SJCRH30 (cell line): Measurements from ENCODE around the gene APOC3. TPM values are rescaled to one million over a fixed set of nuclear protein-coding genes. Genes with fewer than 3 reads are reported as not detected.

Source experiments
- DNase-seq, 2 experiments: peaks; one replicate each; pipeline ENCODE4 v3.0.0-alpha.2; 2015 to 2020
- H3K27ac ChIP-seq: fragments of 250-450 bp; sonication (Bioruptor Pico); 2 replicates; pipeline ENCODE4 v1.5.1; 2020; ENCODE audit warnings: mild to moderate bottlenecking, moderate library complexity
- H3K27me3 ChIP-seq: fragments of 250-450 bp; sonication (Bioruptor Pico); 2 replicates; pipeline ENCODE4 v1.5.1; 2020; ENCODE audit warnings: mild to moderate bottlenecking, moderate library complexity
- H3K36me3 ChIP-seq: fragments of 250-450 bp; sonication (Bioruptor Pico); 2 replicates; pipeline ENCODE4 v1.5.1; 2020; ENCODE audit warnings: mild to moderate bottlenecking, moderate library complexity
- H3K4me1 ChIP-seq: fragments of 250-450 bp; sonication (Bioruptor Pico); 2 replicates; pipeline ENCODE4 v1.5.1; 2020; ENCODE audit warnings: mild to moderate bottlenecking, moderate library complexity
- H3K4me3 ChIP-seq: fragments of 250-450 bp; sonication (Bioruptor Pico); 2 replicates; pipeline ENCODE4 v1.5.1; 2020; ENCODE audit warnings: mild to moderate bottlenecking, moderate library complexity
- H3K9me3 ChIP-seq: fragments of 250-450 bp; sonication (Bioruptor Pico); replicated peaks from 2 replicates; pipeline ENCODE4 v1.5.1; 2020; ENCODE audit warnings: mild to moderate bottlenecking, moderate library complexity
- total RNA-seq: library from RNA; depleted of rRNA; stranded (reverse); fragments of >200 nt; shearing (Covaris generic); gene quantifications from 2 replicates; pipeline ENCODE4 v1.2.3, GENCODE V29; 2014; rRNA removed

APOC3 gene
- total RNA-seq, result not detected in 2 replicates

GRCh38 chr11:116829525-116830183 lies at the start of gene APOC3:
Gene APOC3, plus strand, starts transcription at chr11:116829907. Its CDS starts 676 bp downstream, at chr11:116830583.
- no peaks in the 10 kb centered on the region for H3K4me1 ChIP-seq
- no peak within 1 kb of the TSS for H3K4me3 ChIP-seq
- no peaks in the 10 kb centered on the region for H3K9me3 ChIP-seq
- no peak within 1 kb of the TSS for H3K27ac ChIP-seq
- H3K36me3 ChIP-seq, result no peaks in the 10 kb centered on the region
- no peaks in the 10 kb centered on the region for H3K27me3 ChIP-seq
- no peak for DNase-seq

GRCh38 chr11:116782728-116783127 lies 47.0 kb upstream of the APOC3 start:
- H3K36me3 ChIP-seq, result peaks cover 26% of the 10 kb centered on the region
- H3K4me3 ChIP-seq, result no peak overlapping the region
- peaks cover 8% of the 10 kb centered on the region; the same call in 1 of the 2 replicates for H3K4me1 ChIP-seq
- DNase-seq, result no peak
- H3K9me3 ChIP-seq, result no peaks in the 10 kb centered on the region
- no peaks in the 10 kb centered on the region for H3K27me3 ChIP-seq
- no peak overlapping the region for H3K27ac ChIP-seq

GRCh38 chr11:116786326-116786725 lies 43.4 kb upstream of the APOC3 start:
- H3K27me3 ChIP-seq, result no peaks in the 10 kb centered on the region
- no peak for DNase-seq
- no peak overlapping the region for H3K4me3 ChIP-seq
- H3K36me3 ChIP-seq, result peaks cover 24% of the 10 kb centered on the region
- no peaks in the 10 kb centered on the region for H3K9me3 ChIP-seq
- peaks cover 8% of the 10 kb centered on the region; the same call in 1 of the 2 replicates for H3K4me1 ChIP-seq
- H3K27ac ChIP-seq, result no peak overlapping the region

GRCh38 chr11:116786966-116787365 lies 42.7 kb upstream of the APOC3 start:
- no peaks in the 10 kb centered on the region for H3K27me3 ChIP-seq
- H3K4me1 ChIP-seq, result peaks cover 8% of the 10 kb centered on the region; the same call in 1 of the 2 replicates
- DNase-seq, result peak in 1 of 2 experiments; percentile 20
- no peak overlapping the region; the same call in 1 of the 2 replicates for H3K27ac ChIP-seq
- no peaks in the 10 kb centered on the region for H3K9me3 ChIP-seq
- H3K4me3 ChIP-seq, result peak overlapping the region; percentile 91
- peaks cover 22% of the 10 kb centered on the region for H3K36me3 ChIP-seq

GRCh38 chr11:116787436-116787785 lies 42.3 kb upstream of the APOC3 start:
- peaks cover 8% of the 10 kb centered on the region; the same call in 1 of the 2 replicates for H3K4me1 ChIP-seq
- no peaks in the 10 kb centered on the region for H3K27me3 ChIP-seq
- H3K4me3 ChIP-seq, result peak overlapping the region; percentile 91
- DNase-seq, result no peak
- H3K27ac ChIP-seq, result peak overlapping the region; percentile 50
- H3K9me3 ChIP-seq, result no peaks in the 10 kb centered on the region
- H3K36me3 ChIP-seq, result peaks cover 20% of the 10 kb centered on the region

- Histone ChIP-seq H3K27me3 (no peaks in the 10 kb centered on the region), H3K9me3 (no peaks in the 10 kb centered on the region), H3K27ac (peak within 1 kb of the TSS; percentile 50), H3K36me3 (peaks cover 15% of the 10 kb centered on the region), H3K4me1 (peaks cover 8% of the 10 kb centered on the region; the same call in 1 of the 2 replicates), H3K4me3 (peak within 1 kb of the TSS; percentile 91)
- peak; percentile 61 to 68 for DNase-seq
Measured at GRCh38 chr11:116787786-116788486, 41.8 kb upstream of the APOC3 start, which contains the start of gene ZPR1. Gene ZPR1, minus strand, starts transcription at chr11:116788023. Its CDS starts 33 bp downstream, at chr11:116787990.

- H3K36me3 ChIP-seq, result peaks cover 10% of the 10 kb centered on the region
- no peak overlapping the region for H3K27ac ChIP-seq
- no peak for DNase-seq
Measured at GRCh38 chr11:116788534-116788933, 41.2 kb upstream of the APOC3 start.

GRCh38 chr11:116788975-116789374 lies 40.7 kb upstream of the APOC3 start:
- Histone ChIP-seq H3K4me3 (no peak overlapping the region), H3K9me3 (no peaks in the 10 kb centered on the region), H3K27ac (no peak overlapping the region), H3K36me3 (peaks cover 10% of the 10 kb centered on the region), H3K27me3 (no peaks in the 10 kb centered on the region), H3K4me1 (peaks cover 8% of the 10 kb centered on the region; the same call in 1 of the 2 replicates)
- no peak for DNase-seq

More at GRCh38 chr11:116788534-116788933, 41.2 kb upstream of the APOC3 start:
- no peaks in the 10 kb centered on the region for H3K27me3 ChIP-seq
- peaks cover 8% of the 10 kb centered on the region; the same call in 1 of the 2 replicates for H3K4me1 ChIP-seq
- H3K4me3 ChIP-seq, result peak overlapping the region; percentile 91
- no peaks in the 10 kb centered on the region for H3K9me3 ChIP-seq

- Histone ChIP-seq H3K4me3 (no peak overlapping the region), H3K36me3 (no peaks in the 10 kb centered on the region), H3K9me3 (no peaks in the 10 kb centered on the region), H3K27ac (no peak overlapping the region), H3K27me3 (no peaks in the 10 kb centered on the region), H3K4me1 (peaks cover 8% of the 10 kb centered on the region; the same call in 1 of the 2 replicates)
- DNase-seq, result no peak
Measured at GRCh38 chr11:116790167-116791001, 39.3 kb upstream of the APOC3 start.

GRCh38 chr11:116791002-116791812 lies 38.5 kb upstream of the APOC3 start:
- Histone ChIP-seq H3K27ac (no peak overlapping the region), H3K4me3 (peak overlapping the region; percentile 26), H3K4me1 (peaks cover 8% of the 10 kb centered on the region; the same call in 1 of the 2 replicates), H3K9me3 (no peaks in the 10 kb centered on the region), H3K27me3 (no peaks in the 10 kb centered on the region), H3K36me3 (no peaks in the 10 kb centered on the region)
- DNase-seq, result peak; percentile 69 to 74

GRCh38 chr11:116791813-116792143 lies 37.9 kb upstream of the APOC3 start, which contains the start of gene APOA5:
Gene APOA5, minus strand, starts transcription at chr11:116791879. Its CDS starts 19 bp downstream, at chr11:116791860.
- Histone ChIP-seq H3K9me3 (no peaks in the 10 kb centered on the region), H3K27ac (no peak within 1 kb of the TSS), H3K4me3 (peak within 1 kb of the TSS; percentile 26), H3K27me3 (no peaks in the 10 kb centered on the region), H3K36me3 (no peaks in the 10 kb centered on the region), H3K4me1 (peaks cover 3% of the 10 kb centered on the region; the same call in 1 of the 2 replicates)
- no peak for DNase-seq

- no peak for DNase-seq
- no peak overlapping the region for H3K27ac ChIP-seq
Measured at GRCh38 chr11:116792144-116792868, 37.4 kb upstream of the APOC3 start.

More at GRCh38 chr11:116792144-116792868, 37.4 kb upstream of the APOC3 start:
- Histone ChIP-seq H3K4me1 (no peaks in the 10 kb centered on the region), H3K9me3 (no peaks in the 10 kb centered on the region), H3K36me3 (no peaks in the 10 kb centered on the region), H3K4me3 (no peak overlapping the region), H3K27me3 (no peaks in the 10 kb centered on the region)
